ENCODE measurements around the gene SHOC2.

Gene SHOC2

DNA sequence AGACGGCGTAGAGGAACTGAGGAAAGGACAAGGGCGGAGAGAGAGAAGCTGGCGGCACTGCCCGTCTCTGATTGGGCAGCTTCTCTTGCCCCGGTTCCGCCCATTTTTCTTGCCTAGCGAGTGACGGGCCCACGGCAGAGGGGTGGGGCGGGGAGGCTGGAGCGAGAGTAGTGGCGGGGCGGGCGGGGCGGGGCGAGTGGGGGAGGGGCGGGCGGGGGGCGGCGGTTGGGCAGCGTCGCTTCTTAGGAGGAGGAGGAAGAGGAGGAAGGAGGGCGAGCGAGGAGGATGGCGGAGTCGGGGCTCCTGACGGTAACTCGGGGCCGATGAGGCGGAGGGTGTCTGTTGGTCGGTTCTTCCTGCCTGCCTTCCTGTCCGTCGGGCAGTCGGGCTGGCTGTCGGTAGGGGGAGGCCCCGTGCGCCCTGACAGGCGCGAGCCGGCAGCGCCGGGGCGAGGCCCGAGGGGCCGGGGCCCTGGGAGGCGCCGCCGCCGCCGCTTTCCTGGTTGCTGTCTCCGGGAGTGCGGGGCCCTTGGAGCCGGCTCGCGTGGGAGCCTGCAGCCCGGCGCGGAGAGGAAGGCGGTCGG lies at the start of gene SHOC2:
SHOC2 (plus strand) TSS at position 256 of the 583 bp plus-strand sequence. CDS start 44,755 bp downstream, outside the sequence.
- TF ChIP-seq, protein P1, sequence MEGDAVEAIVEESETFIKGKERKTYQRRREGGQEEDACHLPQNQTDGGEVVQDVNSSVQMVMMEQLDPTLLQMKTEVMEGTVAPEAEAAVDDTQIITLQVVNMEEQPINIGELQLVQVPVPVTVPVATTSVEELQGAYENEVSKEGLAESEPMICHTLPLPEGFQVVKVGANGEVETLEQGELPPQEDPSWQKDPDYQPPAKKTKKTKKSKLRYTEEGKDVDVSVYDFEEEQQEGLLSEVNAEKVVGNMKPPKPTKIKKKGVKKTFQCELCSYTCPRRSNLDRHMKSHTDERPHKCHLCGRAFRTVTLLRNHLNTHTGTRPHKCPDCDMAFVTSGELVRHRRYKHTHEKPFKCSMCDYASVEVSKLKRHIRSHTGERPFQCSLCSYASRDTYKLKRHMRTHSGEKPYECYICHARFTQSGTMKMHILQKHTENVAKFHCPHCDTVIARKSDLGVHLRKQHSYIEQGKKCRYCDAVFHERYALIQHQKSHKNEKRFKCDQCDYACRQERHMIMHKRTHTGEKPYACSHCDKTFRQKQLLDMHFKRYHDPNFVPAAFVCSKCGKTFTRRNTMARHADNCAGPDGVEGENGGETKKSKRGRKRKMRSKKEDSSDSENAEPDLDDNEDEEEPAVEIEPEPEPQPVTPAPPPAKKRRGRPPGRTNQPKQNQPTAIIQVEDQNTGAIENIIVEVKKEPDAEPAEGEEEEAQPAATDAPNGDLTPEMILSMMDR (IDR thresholded peaks at IDR 0.05; ENCODE audit: low read depth, low read length): no peak
- no peak for TF ChIP-seq EZH2phosphoT487 (IDR thresholded peaks at IDR 0.05; ENCODE audit: low read depth)
- peak within 1 kb of the TSS; percentile 84 for H3K4me2 ChIP-seq (ENCODE audit: low read length)
- H4K20me1 ChIP-seq (ENCODE audit: insufficient read depth, low read length): peaks cover 31% of the 10 kb centered on the region
- no peaks in the 10 kb centered on the region for H3K9me3 ChIP-seq (ENCODE audit: insufficient read depth, low read length)
- H3K27me3 ChIP-seq (ENCODE audit: low read depth, low read length): no peaks in the 10 kb centered on the region
- H3K27ac ChIP-seq (ENCODE audit: low read length): peak within 1 kb of the TSS; percentile 89
- peak within 1 kb of the TSS; percentile 82 for H2AFZ ChIP-seq (ENCODE audit: low read depth, low read length)
- H3K4me1 ChIP-seq (ENCODE audit: low read length): peaks cover 35% of the 10 kb centered on the region
- H3K9ac ChIP-seq (ENCODE audit: low read length): peak within 1 kb of the TSS; percentile 97
- peaks cover 50% of the 10 kb centered on the region for H3K79me2 ChIP-seq (ENCODE audit: low read length)
- H3K4me3 ChIP-seq (ENCODE audit: low read length): peak within 1 kb of the TSS; percentile 99
- no peaks in the 10 kb centered on the region for H3K36me3 ChIP-seq (replicated peaks; ENCODE audit: low read depth, low read length)

DNA sequence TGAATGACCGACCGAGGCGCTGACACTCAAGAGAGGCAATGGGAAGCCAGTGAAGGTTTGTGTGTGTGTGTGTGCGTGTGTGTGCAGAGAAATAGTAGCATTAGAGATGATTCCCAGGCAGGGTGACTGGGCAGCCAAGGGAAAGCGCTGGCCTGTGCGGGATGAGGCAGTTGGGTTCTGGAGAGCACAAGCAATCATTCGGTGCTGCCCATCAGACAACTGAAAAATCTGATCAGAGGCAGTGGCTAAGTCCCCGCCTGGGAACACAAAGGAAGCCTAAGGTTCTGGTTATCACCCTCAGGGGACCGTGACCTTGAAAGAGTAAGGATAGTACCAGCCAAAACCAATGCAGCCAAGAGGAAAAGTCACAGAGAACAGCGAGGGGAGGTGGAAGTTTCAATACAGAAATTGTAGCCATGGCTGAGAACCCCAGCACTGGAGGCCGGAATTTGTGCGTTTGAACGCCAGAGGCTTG lies 48.5 kb upstream of the SHOC2 start:
- Histone ChIP-seq H3K36me3 (replicated peaks; ENCODE audit: low read depth, low read length) (no peaks in the 10 kb centered on the region), H3K4me1 (ENCODE audit: low read length) (peaks cover 50% of the 10 kb centered on the region)

DNA sequence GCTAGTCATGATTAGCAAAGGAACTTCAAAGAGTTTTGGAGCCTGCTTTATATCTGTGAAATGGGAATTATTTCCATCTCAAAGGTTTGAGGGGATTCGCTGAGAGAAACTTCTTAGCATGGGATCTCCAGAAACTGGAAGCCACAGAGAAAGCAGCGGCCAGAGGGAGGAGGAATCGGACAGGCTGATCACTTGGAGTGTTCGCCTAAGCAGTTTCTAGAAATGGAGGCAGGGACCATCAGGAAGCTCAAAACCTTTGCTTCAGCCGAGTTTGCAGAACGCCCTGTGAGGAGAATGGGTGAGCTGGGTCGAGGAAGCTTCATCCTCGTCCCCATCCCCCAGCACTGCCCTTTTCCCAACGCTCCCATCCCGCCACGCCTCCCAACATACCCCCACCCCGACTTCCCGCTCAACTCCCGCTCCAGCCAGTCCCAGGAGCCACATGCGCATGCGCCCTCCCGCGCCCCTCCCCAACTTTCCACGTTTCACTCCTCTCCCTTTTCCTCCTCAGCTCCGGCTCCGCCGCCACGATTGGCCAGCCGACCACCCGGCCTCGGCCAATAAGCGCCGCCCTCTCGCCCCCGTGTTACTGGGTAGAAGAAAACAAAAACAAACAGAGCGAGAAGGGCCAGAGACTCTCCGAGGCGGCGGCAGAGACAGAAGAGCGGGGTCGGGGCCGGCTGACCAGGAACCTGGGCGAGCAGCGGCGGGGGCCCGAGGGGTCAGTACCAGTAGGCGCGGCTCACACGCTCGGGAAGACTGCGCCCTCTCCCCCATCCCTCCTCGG lies 47.9 kb upstream of the SHOC2 start, which contains the start of gene PDCD4:
PDCD4 (plus strand) TSS at position 631 of the 787 bp plus-strand sequence. CDS start 4,100 bp downstream, outside the sequence.
- H3K9me3 ChIP-seq (ENCODE audit: insufficient read depth, low read length): no peaks in the 10 kb centered on the region
- no peaks in the 10 kb centered on the region for H3K27me3 ChIP-seq (ENCODE audit: low read depth, low read length)
- peak within 1 kb of the TSS; percentile 90 for H3K9ac ChIP-seq (ENCODE audit: low read length)
- H3K36me3 ChIP-seq (replicated peaks; ENCODE audit: low read depth, low read length): no peaks in the 10 kb centered on the region
- H3K4me1 ChIP-seq (ENCODE audit: low read length): peaks cover 44% of the 10 kb centered on the region
- TF ChIP-seq EZH2phosphoT487 (IDR thresholded peaks at IDR 0.05; ENCODE audit: low read depth): no peak
- TF ChIP-seq, protein P1 (IDR thresholded peaks at IDR 0.05; ENCODE audit: low read depth, low read length): no peak
- peak within 1 kb of the TSS; percentile 85; the same call in 1 of the 2 replicates for H2AFZ ChIP-seq (ENCODE audit: low read depth, low read length)
- peak within 1 kb of the TSS; percentile 100 for H3K4me2 ChIP-seq (ENCODE audit: low read length)
- peak within 1 kb of the TSS; percentile 77 for H3K27ac ChIP-seq (ENCODE audit: low read length)
- peaks cover 18% of the 10 kb centered on the region for H3K79me2 ChIP-seq (ENCODE audit: low read length)
- H4K20me1 ChIP-seq (ENCODE audit: insufficient read depth, low read length): no peaks in the 10 kb centered on the region
- H3K4me3 ChIP-seq (ENCODE audit: low read length): peak within 1 kb of the TSS; percentile 89

More for the DNA sequence above, 48.5 kb upstream of the SHOC2 start:
- peak overlapping the region; percentile 89 for H3K4me3 ChIP-seq (ENCODE audit: low read length)
- no peaks in the 10 kb centered on the region for H3K27me3 ChIP-seq (ENCODE audit: low read depth, low read length)
- peak overlapping the region; percentile 90 for H3K9ac ChIP-seq (ENCODE audit: low read length)
- peaks cover 18% of the 10 kb centered on the region for H3K79me2 ChIP-seq (ENCODE audit: low read length)
- peak overlapping the region; percentile 77 for H3K27ac ChIP-seq (ENCODE audit: low read length)
- TF ChIP-seq, protein P1 (IDR thresholded peaks at IDR 0.05; ENCODE audit: low read depth, low read length): no peak
- TF ChIP-seq EZH2phosphoT487 (IDR thresholded peaks at IDR 0.05; ENCODE audit: low read depth): no peak
- H2AFZ ChIP-seq (ENCODE audit: low read depth, low read length): peak overlapping the region; percentile 85; the same call in 1 of the 2 replicates
- H4K20me1 ChIP-seq (ENCODE audit: insufficient read depth, low read length): no peaks in the 10 kb centered on the region
- H3K9me3 ChIP-seq (ENCODE audit: insufficient read depth, low read length): no peaks in the 10 kb centered on the region
- H3K4me2 ChIP-seq (ENCODE audit: low read length): peak overlapping the region; percentile 100
